Measurements from ENCODE around the gene ZFTA. TPM values are rescaled to one million over a fixed set of nuclear protein-coding genes. Genes with fewer than 3 reads are reported as not detected.

The ZFTA gene
- total and polyA plus RNA-seq, 2 donors = 10.3 to 15.7 TPM

- DNase-seq (ENCODE audit: low read depth in 6 of 9, low spot score in 9 of 9) = no peak
- no peaks in the 10 kb centered on the region for H3K9me3 ChIP-seq (ENCODE audit: control insufficient read depth in 2 of 2, insufficient read depth in 1 of 2, low read length in 1 of 2)
- H3K27ac ChIP-seq (ENCODE audit: low read depth in 1 of 2, low read length in 1 of 2) = no peak overlapping the region
- H3K4me1 ChIP-seq (ENCODE audit: control insufficient read depth in 2 of 2, insufficient read depth in 2 of 2, low read length in 2 of 2) = peaks cover 7 to 20% of the 10 kb centered on the region in 2 donors
- WGBS = 96% methylated on average over 82 of the region's 82 CpGs
- no peaks in the 10 kb centered on the region for H3K27me3 ChIP-seq (ENCODE audit: control insufficient read depth in 2 of 2, insufficient read depth in 1 of 2, low read length in 1 of 2)
- H3K36me3 ChIP-seq (ENCODE audit: control insufficient read depth in 2 of 2, insufficient read depth in 2 of 2, low read length in 1 of 2) = peaks cover 32 to 39% of the 10 kb centered on the region in 2 donors
- no peak overlapping the region for H3K4me3 ChIP-seq (ENCODE audit: low read length in 2 of 2)
Observed at GRCh38 chr11:63763496-63764339, 4.9 kb downstream of the ZFTA start.

GRCh38 chr11:63762654-63763495, 5.7 kb downstream of the ZFTA start:
- Histone ChIP-seq H3K4me1 (ENCODE audit: control insufficient read depth in 2 of 2, insufficient read depth in 2 of 2, low read length in 2 of 2) (peaks cover 7 to 20% of the 10 kb centered on the region in 2 donors), H3K4me3 (ENCODE audit: low read length in 2 of 2) (peak overlapping the region in 1 of 2 donors; percentile 12), H3K27ac (ENCODE audit: low read depth in 1 of 2, low read length in 1 of 2) (no peak overlapping the region), H3K36me3 (ENCODE audit: control insufficient read depth in 2 of 2, insufficient read depth in 2 of 2, low read length in 1 of 2) (peaks cover 40 to 41% of the 10 kb centered on the region in 2 donors), H3K9me3 (ENCODE audit: control insufficient read depth in 2 of 2, insufficient read depth in 1 of 2, low read length in 1 of 2) (no peaks in the 10 kb centered on the region), H3K27me3 (ENCODE audit: control insufficient read depth in 2 of 2, insufficient read depth in 1 of 2, low read length in 1 of 2) (no peaks in the 10 kb centered on the region)
- 95% methylated on average over 96 of the region's 96 CpGs for WGBS
- no peak for DNase-seq (ENCODE audit: low read depth in 6 of 9, low spot score in 9 of 9)

- H3K4me1 ChIP-seq (ENCODE audit: control insufficient read depth in 2 of 2, insufficient read depth in 2 of 2, low read length in 2 of 2) = peaks cover 3 to 13% of the 10 kb centered on the region in 2 donors
- H3K4me3 ChIP-seq (ENCODE audit: low read length in 2 of 2) = no peak overlapping the region
- no peak for DNase-seq (ENCODE audit: low read depth in 6 of 9, low spot score in 9 of 9)
- no peak overlapping the region for H3K27ac ChIP-seq (ENCODE audit: low read depth in 1 of 2, low read length in 1 of 2)
- no peaks in the 10 kb centered on the region for H3K27me3 ChIP-seq (ENCODE audit: control insufficient read depth in 2 of 2, insufficient read depth in 1 of 2, low read length in 1 of 2)
- WGBS = 94% methylated on average over 34 of the region's 34 CpGs
- peaks cover 41 to 47% of the 10 kb centered on the region in 2 donors for H3K36me3 ChIP-seq (ENCODE audit: control insufficient read depth in 2 of 2, insufficient read depth in 2 of 2, low read length in 1 of 2)
- H3K9me3 ChIP-seq (ENCODE audit: control insufficient read depth in 2 of 2, insufficient read depth in 1 of 2, low read length in 1 of 2) = no peaks in the 10 kb centered on the region
Observed at GRCh38 chr11:63761931-63762653, 6.5 kb downstream of the ZFTA start.

GRCh38 chr11:63761188-63761587, 7.4 kb downstream of the ZFTA start:
- Histone ChIP-seq H3K4me3 (ENCODE audit: low read length in 2 of 2) (no peak overlapping the region), H3K27ac (ENCODE audit: low read depth in 1 of 2, low read length in 1 of 2) (peak overlapping the region in 1 of 2 donors; percentile 18), H3K4me1 (ENCODE audit: control insufficient read depth in 2 of 2, insufficient read depth in 2 of 2, low read length in 2 of 2) (peaks cover 0 to 4% of the 10 kb centered on the region in 2 donors), H3K36me3 (ENCODE audit: control insufficient read depth in 2 of 2, insufficient read depth in 2 of 2, low read length in 1 of 2) (peaks cover 44 to 47% of the 10 kb centered on the region in 2 donors), H3K27me3 (ENCODE audit: control insufficient read depth in 2 of 2, insufficient read depth in 1 of 2, low read length in 1 of 2) (no peaks in the 10 kb centered on the region), H3K9me3 (ENCODE audit: control insufficient read depth in 2 of 2, insufficient read depth in 1 of 2, low read length in 1 of 2) (no peaks in the 10 kb centered on the region)
- WGBS = 95% methylated on average over 10 of the region's 10 CpGs
- DNase-seq (ENCODE audit: low read depth in 6 of 9, low spot score in 9 of 9) = no peak

GRCh38 chr11:63760487-63761079, 8.0 kb downstream of the ZFTA start:
- Histone ChIP-seq H3K27ac (ENCODE audit: low read depth in 1 of 2, low read length in 1 of 2) (no peak overlapping the region), H3K36me3 (ENCODE audit: control insufficient read depth in 2 of 2, insufficient read depth in 2 of 2, low read length in 1 of 2) (peaks cover 44 to 47% of the 10 kb centered on the region in 2 donors), H3K4me3 (ENCODE audit: low read length in 2 of 2) (no peak overlapping the region), H3K4me1 (ENCODE audit: control insufficient read depth in 2 of 2, insufficient read depth in 2 of 2, low read length in 2 of 2) (peaks cover 0 to 3% of the 10 kb centered on the region in 2 donors), H3K27me3 (ENCODE audit: control insufficient read depth in 2 of 2, insufficient read depth in 1 of 2, low read length in 1 of 2) (no peaks in the 10 kb centered on the region), H3K9me3 (ENCODE audit: control insufficient read depth in 2 of 2, insufficient read depth in 1 of 2, low read length in 1 of 2) (no peaks in the 10 kb centered on the region)
- DNase-seq (ENCODE audit: low read depth in 6 of 9, low spot score in 9 of 9) = no peak
- 94% methylated on average over 5 of the region's 5 CpGs for WGBS

GRCh38 chr11:63756919-63757761, 11.4 kb downstream of the ZFTA start:
- H3K27me3 ChIP-seq (ENCODE audit: control insufficient read depth in 2 of 2, insufficient read depth in 1 of 2, low read length in 1 of 2) = no peaks in the 10 kb centered on the region
- H3K36me3 ChIP-seq (ENCODE audit: control insufficient read depth in 2 of 2, insufficient read depth in 2 of 2, low read length in 1 of 2) = peaks cover 24 to 50% of the 10 kb centered on the region in 2 donors
- no peak overlapping the region for H3K27ac ChIP-seq (ENCODE audit: low read depth in 1 of 2, low read length in 1 of 2)
- H3K4me1 ChIP-seq (ENCODE audit: control insufficient read depth in 2 of 2, insufficient read depth in 2 of 2, low read length in 2 of 2) = no peaks in the 10 kb centered on the region
- DNase-seq (ENCODE audit: low read depth in 6 of 9, low spot score in 9 of 9) = no peak
- WGBS = 98% methylated on average over 5 of the region's 5 CpGs
- H3K4me3 ChIP-seq (ENCODE audit: low read length in 2 of 2) = no peak overlapping the region
- no peaks in the 10 kb centered on the region for H3K9me3 ChIP-seq (ENCODE audit: control insufficient read depth in 2 of 2, insufficient read depth in 1 of 2, low read length in 1 of 2)

GRCh38 chr11:63749624-63750023, 19.0 kb downstream of the ZFTA start:
- 99% methylated on average over 4 of the region's 4 CpGs for WGBS
- no peak overlapping the region for H3K27ac ChIP-seq (ENCODE audit: low read depth in 1 of 2, low read length in 1 of 2)
- no peak for DNase-seq (ENCODE audit: low read depth in 6 of 9, low spot score in 9 of 9)
- no peak overlapping the region for H3K4me3 ChIP-seq (ENCODE audit: low read length in 2 of 2)
- H3K9me3 ChIP-seq (ENCODE audit: control insufficient read depth in 2 of 2, insufficient read depth in 1 of 2, low read length in 1 of 2) = no peaks in the 10 kb centered on the region
- H3K4me1 ChIP-seq (ENCODE audit: control insufficient read depth in 2 of 2, insufficient read depth in 2 of 2, low read length in 2 of 2) = no peaks in the 10 kb centered on the region
- H3K36me3 ChIP-seq (ENCODE audit: control insufficient read depth in 2 of 2, insufficient read depth in 2 of 2, low read length in 1 of 2) = peaks cover 27 to 38% of the 10 kb centered on the region in 2 donors
- no peaks in the 10 kb centered on the region for H3K27me3 ChIP-seq (ENCODE audit: control insufficient read depth in 2 of 2, insufficient read depth in 1 of 2, low read length in 1 of 2)

GRCh38 chr11:63747011-63747410, 21.6 kb downstream of the ZFTA start:
- no peak for DNase-seq (ENCODE audit: low read depth in 6 of 9, low spot score in 9 of 9)
- WGBS = 95% methylated on average over 3 of the region's 3 CpGs
- no peak overlapping the region for H3K4me3 ChIP-seq (ENCODE audit: low read length in 2 of 2)
- H3K27me3 ChIP-seq (ENCODE audit: control insufficient read depth in 2 of 2, insufficient read depth in 1 of 2, low read length in 1 of 2) = no peaks in the 10 kb centered on the region
- H3K9me3 ChIP-seq (ENCODE audit: control insufficient read depth in 2 of 2, insufficient read depth in 1 of 2, low read length in 1 of 2) = no peaks in the 10 kb centered on the region
- peaks cover 20 to 26% of the 10 kb centered on the region in 2 donors for H3K36me3 ChIP-seq (ENCODE audit: control insufficient read depth in 2 of 2, insufficient read depth in 2 of 2, low read length in 1 of 2)
- H3K4me1 ChIP-seq (ENCODE audit: control insufficient read depth in 2 of 2, insufficient read depth in 2 of 2, low read length in 2 of 2) = no peaks in the 10 kb centered on the region
- no peak overlapping the region for H3K27ac ChIP-seq (ENCODE audit: low read depth in 1 of 2, low read length in 1 of 2)

Measured in thymus (tissue), 11 donors.